HL-60 (cell line): ENCODE results near the gene SPI1.

Source experiments
- DNase-seq, 2 experiments: peaks; one replicate each; pipeline ENCODE4 v3.0.0-alpha.2; 2010 to 2020; ENCODE audit warnings: low read depth in 1 of 2, low spot score in 1 of 2
- H3K27ac ChIP-seq: fragments of 250-450 bp; sonication (Bioruptor Pico); replicated peaks from 2 replicates; pipeline ENCODE4 v1.5.1; 2020; ENCODE audit warnings: mild to moderate bottlenecking, moderate library complexity
- H3K27me3 ChIP-seq: fragments of 250-450 bp; sonication (Bioruptor Pico); 2 replicates; pipeline ENCODE4 v1.5.1; 2021; ENCODE audit warnings: mild to moderate bottlenecking, moderate library complexity; ENCODE audit not compliant: insufficient read depth, poor library complexity, severe bottlenecking
- H3K4me3 ChIP-seq: replicated peaks from 2 replicates; pipeline ENCODE4 v1.5.1; 2011; ENCODE audit warnings: mild to moderate bottlenecking, control low read depth, low read length; ENCODE audit not compliant: insufficient read depth
- POLR2AphosphoS5 ChIP-seq: IDR thresholded peaks from 2 replicates; pipeline ENCODE4 v1.6.1; 2012; ENCODE audit warnings: low read depth
- SPI1 ChIP-seq: IDR thresholded peaks from 2 replicates; pipeline ENCODE4 v1.6.1; 2012; ENCODE audit warnings: low read depth, mild to moderate bottlenecking, borderline replicate concordance
- TF ChIP-seq, protein P1 (sequence below): IDR thresholded peaks from 2 replicates; pipeline ENCODE4 v1.6.1; 2012; ENCODE audit warnings: low read depth; ENCODE audit not compliant: insufficient replicate concordance
- TF ChIP-seq, protein P2 (sequence below): IDR thresholded peaks from one replicate; pipeline ENCODE4 v1.5.1; 2011; ENCODE audit warnings: low read length, control low read depth, inconsistent platforms; ENCODE audit not compliant: insufficient read depth

Gene SPI1

DNA sequence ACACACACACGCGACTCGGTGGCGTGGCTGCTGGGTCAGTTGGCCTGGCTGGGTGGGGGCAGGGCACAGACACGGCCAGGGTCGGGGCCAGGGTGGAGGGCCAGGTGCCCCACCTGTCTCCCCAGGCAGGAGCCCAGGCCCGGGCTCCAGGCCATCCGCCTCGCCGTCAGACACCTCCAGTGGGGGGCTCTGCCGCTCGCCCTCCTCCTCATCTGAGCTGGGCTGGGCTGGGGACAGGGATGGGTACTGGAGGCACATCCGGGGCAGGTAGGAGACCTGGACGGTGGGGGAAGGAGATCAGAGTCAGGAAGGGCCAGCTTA, 19.7 kb downstream of the SPI1 start:
- DNase-seq = no peak
- H3K27me3 ChIP-seq = no peaks in the 10 kb centered on the region
- peak overlapping the region; percentile 96 for H3K27ac ChIP-seq
- TF ChIP-seq, protein P1, sequence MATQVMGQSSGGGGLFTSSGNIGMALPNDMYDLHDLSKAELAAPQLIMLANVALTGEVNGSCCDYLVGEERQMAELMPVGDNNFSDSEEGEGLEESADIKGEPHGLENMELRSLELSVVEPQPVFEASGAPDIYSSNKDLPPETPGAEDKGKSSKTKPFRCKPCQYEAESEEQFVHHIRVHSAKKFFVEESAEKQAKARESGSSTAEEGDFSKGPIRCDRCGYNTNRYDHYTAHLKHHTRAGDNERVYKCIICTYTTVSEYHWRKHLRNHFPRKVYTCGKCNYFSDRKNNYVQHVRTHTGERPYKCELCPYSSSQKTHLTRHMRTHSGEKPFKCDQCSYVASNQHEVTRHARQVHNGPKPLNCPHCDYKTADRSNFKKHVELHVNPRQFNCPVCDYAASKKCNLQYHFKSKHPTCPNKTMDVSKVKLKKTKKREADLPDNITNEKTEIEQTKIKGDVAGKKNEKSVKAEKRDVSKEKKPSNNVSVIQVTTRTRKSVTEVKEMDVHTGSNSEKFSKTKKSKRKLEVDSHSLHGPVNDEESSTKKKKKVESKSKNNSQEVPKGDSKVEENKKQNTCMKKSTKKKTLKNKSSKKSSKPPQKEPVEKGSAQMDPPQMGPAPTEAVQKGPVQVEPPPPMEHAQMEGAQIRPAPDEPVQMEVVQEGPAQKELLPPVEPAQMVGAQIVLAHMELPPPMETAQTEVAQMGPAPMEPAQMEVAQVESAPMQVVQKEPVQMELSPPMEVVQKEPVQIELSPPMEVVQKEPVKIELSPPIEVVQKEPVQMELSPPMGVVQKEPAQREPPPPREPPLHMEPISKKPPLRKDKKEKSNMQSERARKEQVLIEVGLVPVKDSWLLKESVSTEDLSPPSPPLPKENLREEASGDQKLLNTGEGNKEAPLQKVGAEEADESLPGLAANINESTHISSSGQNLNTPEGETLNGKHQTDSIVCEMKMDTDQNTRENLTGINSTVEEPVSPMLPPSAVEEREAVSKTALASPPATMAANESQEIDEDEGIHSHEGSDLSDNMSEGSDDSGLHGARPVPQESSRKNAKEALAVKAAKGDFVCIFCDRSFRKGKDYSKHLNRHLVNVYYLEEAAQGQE = no peak
- TF ChIP-seq SPI1 (no peak), POLR2AphosphoS5 (peak; percentile 18)
- TF ChIP-seq, protein P2, sequence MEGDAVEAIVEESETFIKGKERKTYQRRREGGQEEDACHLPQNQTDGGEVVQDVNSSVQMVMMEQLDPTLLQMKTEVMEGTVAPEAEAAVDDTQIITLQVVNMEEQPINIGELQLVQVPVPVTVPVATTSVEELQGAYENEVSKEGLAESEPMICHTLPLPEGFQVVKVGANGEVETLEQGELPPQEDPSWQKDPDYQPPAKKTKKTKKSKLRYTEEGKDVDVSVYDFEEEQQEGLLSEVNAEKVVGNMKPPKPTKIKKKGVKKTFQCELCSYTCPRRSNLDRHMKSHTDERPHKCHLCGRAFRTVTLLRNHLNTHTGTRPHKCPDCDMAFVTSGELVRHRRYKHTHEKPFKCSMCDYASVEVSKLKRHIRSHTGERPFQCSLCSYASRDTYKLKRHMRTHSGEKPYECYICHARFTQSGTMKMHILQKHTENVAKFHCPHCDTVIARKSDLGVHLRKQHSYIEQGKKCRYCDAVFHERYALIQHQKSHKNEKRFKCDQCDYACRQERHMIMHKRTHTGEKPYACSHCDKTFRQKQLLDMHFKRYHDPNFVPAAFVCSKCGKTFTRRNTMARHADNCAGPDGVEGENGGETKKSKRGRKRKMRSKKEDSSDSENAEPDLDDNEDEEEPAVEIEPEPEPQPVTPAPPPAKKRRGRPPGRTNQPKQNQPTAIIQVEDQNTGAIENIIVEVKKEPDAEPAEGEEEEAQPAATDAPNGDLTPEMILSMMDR = no peak
- H3K4me3 ChIP-seq = no peak overlapping the region

DNA sequence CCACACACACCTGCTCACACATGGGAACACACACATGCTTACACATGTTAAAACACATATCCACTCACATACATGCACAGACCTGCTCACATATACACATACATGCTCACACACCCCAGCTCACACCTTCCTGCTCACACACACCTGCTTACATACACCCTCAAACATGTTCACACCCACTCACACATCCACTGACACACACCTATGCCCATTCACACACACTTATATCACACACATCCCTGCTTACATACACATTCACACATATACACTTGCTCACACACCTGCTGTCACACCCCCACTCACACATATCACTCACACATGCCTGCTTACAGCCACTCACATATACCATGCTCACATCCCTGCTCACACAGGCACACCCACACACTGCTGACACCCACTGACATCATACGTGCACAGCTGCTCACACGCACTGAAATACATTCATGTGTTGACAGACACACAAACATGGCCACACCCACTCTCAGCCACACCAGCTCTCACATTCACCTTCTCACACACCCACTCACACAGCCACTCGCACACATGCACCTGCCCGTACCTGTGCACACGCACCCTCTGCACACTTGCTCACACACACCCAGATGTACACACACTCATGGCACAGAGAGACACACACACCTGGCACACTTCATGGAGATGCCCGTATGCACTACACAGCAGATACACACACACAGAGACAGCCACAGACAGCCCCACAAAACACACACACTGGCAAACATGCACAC, 20.2 kb downstream of the SPI1 start:
- H3K27ac ChIP-seq = peak overlapping the region; percentile 96
- DNase-seq = no peak
- no peak overlapping the region for H3K4me3 ChIP-seq
- no peaks in the 10 kb centered on the region for H3K27me3 ChIP-seq
- TF ChIP-seq POLR2AphosphoS5 = peak; percentile 76
- TF ChIP-seq, protein P2 = no peak

DNA sequence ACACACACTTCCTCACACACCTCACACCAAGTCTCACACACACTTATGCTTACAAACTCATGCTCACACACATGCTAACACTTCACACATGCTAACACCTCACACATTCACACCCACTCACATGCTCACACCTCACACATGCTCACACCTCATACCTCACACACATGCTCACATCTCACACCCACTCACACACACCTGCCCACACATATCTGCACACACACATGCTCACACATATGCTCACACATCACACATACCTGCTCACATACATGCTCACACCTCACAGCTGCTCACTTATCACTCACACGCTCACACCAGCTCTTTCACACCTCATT, 21.4 kb downstream of the SPI1 start:
- Histone ChIP-seq H3K27me3 (no peaks in the 10 kb centered on the region), H3K4me3 (no peak overlapping the region), H3K27ac (peak overlapping the region; percentile 96)
- no peak for DNase-seq
- TF ChIP-seq POLR2AphosphoS5 (peak; percentile 75; the same call in 1 of the 2 replicates), SPI1 (no peak)
- TF ChIP-seq, protein P2 = no peak

DNA sequence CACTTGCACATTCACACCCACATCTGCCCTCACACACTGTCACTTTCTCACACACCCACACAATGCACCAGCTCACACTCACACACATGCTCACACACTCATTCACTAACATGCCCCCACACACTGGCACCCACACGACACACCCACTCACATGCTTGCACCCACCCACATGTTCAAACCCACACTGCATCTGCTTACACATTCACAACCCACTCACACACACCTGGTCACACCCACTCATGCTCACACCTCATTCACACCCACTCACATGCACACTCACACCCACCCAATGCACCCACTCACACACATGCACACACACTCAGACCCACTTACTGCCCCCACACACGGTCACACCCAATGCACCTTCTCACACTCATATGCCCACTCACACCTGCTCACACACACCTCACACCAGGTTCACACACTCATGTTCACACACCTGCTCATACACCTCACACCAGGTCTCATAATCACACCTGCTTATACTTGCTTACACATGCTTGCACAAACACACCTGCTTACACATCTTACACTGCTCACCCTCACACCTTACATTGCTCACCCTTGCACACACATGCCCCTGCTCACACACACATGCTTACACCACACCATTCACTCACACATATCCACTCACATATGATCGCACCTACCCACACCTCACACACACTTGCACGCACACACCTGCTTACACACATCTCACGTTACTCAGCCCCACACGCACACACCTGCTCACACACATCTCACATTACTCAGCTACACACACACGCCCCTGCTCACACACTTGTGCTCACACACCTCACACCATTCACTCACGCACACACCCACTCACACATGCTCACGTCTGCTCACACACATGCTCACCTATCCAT, 22.0 kb downstream of the SPI1 start:
- TF ChIP-seq SPI1 = no peak
- TF ChIP-seq POLR2AphosphoS5 = peak; percentile 62; the same call in 1 of the 2 replicates
- Histone ChIP-seq H3K27ac (peak overlapping the region; percentile 96), H3K4me3 (no peak overlapping the region), H3K27me3 (no peaks in the 10 kb centered on the region)
- DNase-seq = no peak
